Transverse colon (tissue), 3 donors: ENCODE data around the gene AGTPBP1.

Experiments used
- CTCF ChIP-seq, 5 experiments: fragments of 200-600 bp in 3 of 5; fragments of 450-650 bp in 2 of 5; sonication (generic) in 3 of 5; IDR thresholded peaks; 1 replicate in 2 of 5; 2 replicates in 3 of 5; pipeline ENCODE4 v1.5.1; 2016 to 2017; ENCODE audit warnings: antibody characterized with exemption in 5 of 5, inconsistent platforms in 3 of 5, mild to moderate bottlenecking in 2 of 5, moderate library complexity in 1 of 5
- EP300 ChIP-seq: sonication (generic); formaldehyde crosslinking; IDR thresholded peaks from one replicate; pipeline ENCODE4 v1.6.1; 2017; ENCODE audit warnings: antibody characterized with exemption, low read depth

DNA sequence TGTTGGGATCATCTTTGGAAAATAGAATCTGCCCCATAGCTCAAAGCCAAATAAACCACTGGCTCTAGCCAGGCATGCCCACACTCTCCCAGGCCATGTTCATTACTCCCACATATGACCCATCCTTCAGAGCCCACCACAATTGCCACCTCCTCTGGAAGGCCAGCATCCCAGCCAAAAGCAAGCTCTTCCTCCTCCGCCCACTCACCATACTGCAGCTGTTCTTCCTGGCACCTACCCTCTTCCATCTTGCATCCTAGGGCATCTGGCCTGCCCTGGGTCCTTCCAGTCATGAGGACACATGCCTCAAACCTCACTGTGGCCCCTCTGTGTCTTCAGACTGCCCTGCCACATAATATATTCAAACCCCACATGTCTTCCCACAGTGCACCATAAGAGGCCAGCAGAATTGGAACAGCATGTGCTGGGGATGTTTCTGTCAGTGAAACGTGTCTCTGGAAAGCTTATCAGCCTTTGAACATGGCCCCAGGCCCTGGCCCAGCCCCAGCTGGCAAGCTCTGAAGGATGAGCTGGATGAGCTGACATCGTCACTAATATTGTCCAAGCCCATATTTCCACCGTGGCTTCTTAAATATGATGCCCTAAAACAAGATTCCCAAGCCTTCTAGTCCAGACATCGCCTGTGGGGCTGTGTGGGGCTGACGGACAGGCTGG lies 230.8 kb downstream of the AGTPBP1 start:
- TF ChIP-seq CTCF (IDR thresholded peaks at IDR 0.05) = no peak
- TF ChIP-seq EP300 = no peak
